Eye (tissue), 1 donor: ENCODE measurements around the gene CAMP.
A peak's percentile ranks its signal among the peaks of the same experiment; 100 is the strongest.
"Not testable (repeated sequence)": the region's sequence is repeated elsewhere in the genome, so short reads cannot be mapped to it uniquely, and the experiment has no call there.

ENCODE experiments used
- DNase-seq: peaks from one replicate; pipeline ENCODE4 v3.0.0-alpha.2; 2015

The CAMP gene

GRCh38 chr3:48222616-48223513 is at the start of gene CAMP:
CAMP (plus strand) TSS chr3:48223495; CDS start chr3:48223512, 17 bp downstream.
- DNase-seq = peak; percentile 16

GRCh38 chr3:48178072-48178471 is 45.2 kb upstream of the CAMP start:
- no peak for DNase-seq

GRCh38 chr3:48180021-48180420 is 43.3 kb upstream of the CAMP start:
- DNase-seq = no peak

- DNase-seq = no peak
Observed at GRCh38 chr3:48180531-48181253, 42.6 kb upstream of the CAMP start.

GRCh38 chr3:48184299-48184698 is 39.0 kb upstream of the CAMP start:
- no peak for DNase-seq

GRCh38 chr3:48185129-48185528 is 38.2 kb upstream of the CAMP start:
- DNase-seq = no peak

- no peak for DNase-seq
Observed at GRCh38 chr3:48186631-48187300, 36.5 kb upstream of the CAMP start.

GRCh38 chr3:48187301-48187578 is 36.1 kb upstream of the CAMP start:
- no peak for DNase-seq

- DNase-seq = no peak
Observed at GRCh38 chr3:48187579-48188265, 35.6 kb upstream of the CAMP start.

GRCh38 chr3:48188266-48189201 is 34.8 kb upstream of the CAMP start, which contains the start of gene CDC25A:
CDC25A (minus strand) TSS chr3:48188417; CDS start chr3:48187947, 470 bp downstream.
- DNase-seq = peak; percentile 99

- DNase-seq = peak; percentile 0
Observed at GRCh38 chr3:48189321-48189720, 34.0 kb upstream of the CAMP start.

- no peak for DNase-seq
Observed at GRCh38 chr3:48190911-48191310, 32.4 kb upstream of the CAMP start.

GRCh38 chr3:48194446-48195071 is 28.7 kb upstream of the CAMP start:
- DNase-seq = peak; percentile 90

GRCh38 chr3:48196611-48197010 is 26.7 kb upstream of the CAMP start:
- DNase-seq = peak; percentile 0

GRCh38 chr3:48199117-48199516 is 24.2 kb upstream of the CAMP start:
- DNase-seq = no peak

GRCh38 chr3:48202632-48203031 is 20.7 kb upstream of the CAMP start:
- no peak for DNase-seq

GRCh38 chr3:48208076-48208475 is 15.2 kb upstream of the CAMP start:
- DNase-seq = no peak

- DNase-seq = no peak
Observed at GRCh38 chr3:48209445-48209844, 13.8 kb upstream of the CAMP start.

- not testable (repeated sequence) for DNase-seq
Observed at GRCh38 chr3:48210534-48210933, 12.8 kb upstream of the CAMP start.

GRCh38 chr3:48211776-48212175 is 11.5 kb upstream of the CAMP start:
- DNase-seq = not testable (repeated sequence)

- DNase-seq = no peak
Observed at GRCh38 chr3:48214225-48214624, 9.1 kb upstream of the CAMP start.
